Cardiac atrium fibroblast (primary cell): Measurements from ENCODE around the gene HCFC2. TPM values are rescaled to one million over a fixed set of nuclear protein-coding genes. Genes with fewer than 3 reads are reported as not detected.

ENCODE experiments used
- total RNA-seq: library from RNA; depleted of rRNA; stranded (reverse); fragments of >200 nt; gene quantifications from 2 replicates; pipeline ENCODE4 v1.2.3, GENCODE V29; 2015

Gene HCFC2
- total RNA-seq = 12.8 and 16.6 TPM in 2 replicates

GRCh38 chr12:104064031-104064841 is at the start of gene HCFC2:
TSS of gene HCFC2 (plus strand) at chr12:104064531. CDS start at chr12:104064561, 30 bp downstream.

DNA sequence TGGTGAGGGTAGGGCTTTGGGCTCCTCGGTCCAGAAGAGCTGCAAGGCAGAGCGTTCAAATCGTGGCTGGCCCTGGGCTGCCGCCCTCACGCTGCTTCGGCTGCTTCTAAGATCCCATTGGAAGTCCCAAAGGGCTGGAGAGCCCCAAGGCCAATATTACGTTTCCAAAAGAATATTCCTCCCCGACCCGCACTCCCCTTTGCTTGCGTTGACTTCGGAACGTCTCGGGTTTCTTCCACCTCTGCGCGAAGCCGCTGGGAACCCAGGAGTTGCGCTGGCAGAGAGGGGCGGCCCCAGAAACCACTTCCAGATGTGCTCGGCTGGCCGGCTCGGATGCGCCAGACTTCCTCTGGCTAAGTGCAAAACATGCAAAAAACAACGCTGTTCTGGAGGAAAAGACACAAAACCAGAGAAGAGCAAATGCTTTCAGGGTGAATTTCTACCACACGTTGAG is 14.4 kb upstream of the HCFC2 start, which contains the start of gene GLT8D2:
GLT8D2 (minus strand) TSS at position 285 of the 454 bp plus-strand sequence. CDS start 30,539 bp downstream, outside the sequence.

DNA sequence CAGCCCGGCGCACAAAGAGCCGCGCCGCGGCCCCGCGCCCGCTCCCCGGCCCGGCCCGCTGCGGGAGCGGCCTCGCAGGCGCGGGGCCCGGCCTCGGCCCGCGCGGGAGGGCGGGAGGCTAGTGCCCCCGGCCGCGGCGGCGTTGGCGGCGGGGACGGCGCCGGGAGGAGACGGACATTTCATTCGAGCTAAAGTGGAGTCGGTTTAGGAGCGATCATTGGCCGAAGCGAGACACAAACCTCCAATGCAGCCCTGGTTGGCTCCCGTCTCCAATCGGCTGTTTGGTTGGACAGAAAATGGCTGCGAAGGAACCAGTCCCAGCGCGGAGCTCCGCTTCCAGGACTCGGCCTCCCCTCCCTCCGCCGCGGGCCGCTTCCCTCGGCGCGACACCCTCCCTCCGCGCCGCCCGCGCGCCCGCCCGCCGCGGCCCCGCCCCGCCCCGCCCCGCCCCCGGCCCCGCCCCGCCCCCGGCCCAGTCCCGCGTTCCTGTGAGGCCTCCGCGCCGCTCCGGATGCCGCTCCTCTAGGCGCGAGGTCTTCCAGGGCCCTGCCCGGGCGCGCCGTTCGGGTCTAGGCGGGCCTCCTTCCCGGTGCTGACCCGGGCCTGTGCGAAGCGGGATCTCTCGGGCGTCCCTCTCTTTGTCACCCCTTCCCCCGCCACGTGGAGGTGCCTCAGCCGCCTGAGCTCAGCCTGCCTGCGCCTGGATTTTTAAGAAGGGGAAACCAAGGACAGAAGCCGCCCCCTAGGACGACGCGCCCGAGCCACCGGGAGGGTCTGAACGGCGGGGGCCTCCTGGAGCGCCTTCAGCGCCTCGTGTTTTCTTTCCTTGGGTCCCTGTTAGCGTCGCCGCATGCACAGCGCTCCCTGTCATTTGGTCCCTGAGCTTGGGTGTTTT is 73.8 kb downstream of the HCFC2 start, which contains the start of gene NFYB:
NFYB (minus strand) TSS at position 309 of the 895 bp plus-strand sequence. CDS start 2,757 bp downstream, outside the sequence.

Other genes with a start within 250 kb of the HCFC2 start
- gene NT5DC3, start 223.3 kb upstream of the HCFC2 start, total RNA-seq = 2.3 and 4.5 TPM in 2 replicates
- 653 and 877 TPM in 2 replicates for gene HSP90B1, start 134.1 kb upstream of the HCFC2 start, total RNA-seq
- 16.8 and 17.0 TPM in 2 replicates for gene TDG, start 98.7 kb upstream of the HCFC2 start, total RNA-seq
- 24.3 and 27.8 TPM in 2 replicates for gene GLT8D2, start 14.3 kb upstream of the HCFC2 start, total RNA-seq
- gene NFYB, start 73.7 kb downstream of the HCFC2 start, total RNA-seq = 46.4 and 49.4 TPM in 2 replicates
- 701 and 927 TPM in 2 replicates for gene TXNRD1, start 151.2 kb downstream of the HCFC2 start, total RNA-seq
- gene EID3, start 239.2 kb downstream of the HCFC2 start, total RNA-seq = 2.6 and 4.2 TPM in 2 replicates